ENCODE results near the gene CACTIN. TPM values are rescaled to one million over a fixed set of nuclear protein-coding genes. Genes with fewer than 3 reads are reported as not detected.

CACTIN gene
- total RNA-seq, 4 donors from 2014 or later: 10.9 to 29.0 (median 16.8) TPM

DNA sequence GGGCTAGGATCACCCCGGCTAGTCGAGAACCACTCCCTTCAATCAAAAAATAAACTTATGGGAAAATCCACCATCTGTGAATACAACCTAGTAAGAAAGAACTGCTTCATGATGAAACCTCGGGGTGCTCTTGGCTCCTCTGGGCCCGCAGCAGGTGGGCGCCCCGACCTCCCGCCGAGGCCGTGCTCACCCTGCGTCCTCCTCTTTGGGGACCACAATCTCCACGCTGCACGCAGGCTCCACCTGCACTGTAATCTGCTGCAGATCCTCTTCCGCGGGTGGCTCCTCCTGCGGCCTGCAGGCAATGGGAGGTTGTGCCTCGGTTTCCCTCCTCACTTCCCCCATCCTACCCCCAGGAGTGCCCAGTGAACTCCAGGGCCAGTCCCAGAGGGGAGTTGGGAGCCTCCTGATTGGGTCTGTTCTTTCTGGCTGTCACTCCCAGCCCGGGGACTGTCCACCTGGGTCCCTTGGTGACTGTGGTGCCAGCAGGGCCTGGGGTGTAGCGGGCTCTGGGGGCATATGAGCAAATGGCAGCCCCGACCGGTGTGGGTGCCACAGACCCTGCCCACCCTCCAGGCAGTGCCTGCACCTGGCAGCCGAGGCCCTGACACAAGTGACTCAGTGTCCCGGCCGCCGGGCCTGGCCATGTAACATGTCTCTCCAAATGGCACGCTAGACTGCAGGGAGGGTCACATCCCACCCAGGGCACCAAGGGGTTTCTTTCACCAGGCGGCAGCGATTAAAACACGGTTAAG, 15.1 kb upstream of the CACTIN start:
- TF ChIP-seq, protein P1, sequence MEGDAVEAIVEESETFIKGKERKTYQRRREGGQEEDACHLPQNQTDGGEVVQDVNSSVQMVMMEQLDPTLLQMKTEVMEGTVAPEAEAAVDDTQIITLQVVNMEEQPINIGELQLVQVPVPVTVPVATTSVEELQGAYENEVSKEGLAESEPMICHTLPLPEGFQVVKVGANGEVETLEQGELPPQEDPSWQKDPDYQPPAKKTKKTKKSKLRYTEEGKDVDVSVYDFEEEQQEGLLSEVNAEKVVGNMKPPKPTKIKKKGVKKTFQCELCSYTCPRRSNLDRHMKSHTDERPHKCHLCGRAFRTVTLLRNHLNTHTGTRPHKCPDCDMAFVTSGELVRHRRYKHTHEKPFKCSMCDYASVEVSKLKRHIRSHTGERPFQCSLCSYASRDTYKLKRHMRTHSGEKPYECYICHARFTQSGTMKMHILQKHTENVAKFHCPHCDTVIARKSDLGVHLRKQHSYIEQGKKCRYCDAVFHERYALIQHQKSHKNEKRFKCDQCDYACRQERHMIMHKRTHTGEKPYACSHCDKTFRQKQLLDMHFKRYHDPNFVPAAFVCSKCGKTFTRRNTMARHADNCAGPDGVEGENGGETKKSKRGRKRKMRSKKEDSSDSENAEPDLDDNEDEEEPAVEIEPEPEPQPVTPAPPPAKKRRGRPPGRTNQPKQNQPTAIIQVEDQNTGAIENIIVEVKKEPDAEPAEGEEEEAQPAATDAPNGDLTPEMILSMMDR (IDR thresholded peaks at IDR 0.05; ENCODE audit: low read depth): no peak

DNA sequence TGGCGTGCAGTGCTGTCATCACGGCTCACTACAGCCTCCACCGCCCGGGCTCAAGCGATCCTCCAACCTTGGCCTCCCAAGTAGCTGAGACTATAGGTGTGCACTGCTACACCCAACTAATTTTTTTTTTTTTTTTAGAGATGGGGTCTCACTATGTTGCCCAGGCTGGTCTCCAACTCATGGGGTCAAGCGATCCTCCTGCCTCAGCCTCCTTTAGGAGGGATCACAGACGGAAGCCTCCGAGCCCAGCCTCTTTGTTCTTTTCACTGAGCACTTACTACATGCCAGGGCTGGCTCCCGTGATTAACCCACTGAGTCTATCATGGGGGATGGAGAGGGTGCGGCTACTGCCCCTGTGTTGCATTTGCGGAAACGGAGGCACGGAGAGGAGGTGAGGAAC, 12.9 kb upstream of the CACTIN start:
- TF ChIP-seq, protein P1 (IDR thresholded peaks at IDR 0.05; ENCODE audit: low read depth): no peak

DNA sequence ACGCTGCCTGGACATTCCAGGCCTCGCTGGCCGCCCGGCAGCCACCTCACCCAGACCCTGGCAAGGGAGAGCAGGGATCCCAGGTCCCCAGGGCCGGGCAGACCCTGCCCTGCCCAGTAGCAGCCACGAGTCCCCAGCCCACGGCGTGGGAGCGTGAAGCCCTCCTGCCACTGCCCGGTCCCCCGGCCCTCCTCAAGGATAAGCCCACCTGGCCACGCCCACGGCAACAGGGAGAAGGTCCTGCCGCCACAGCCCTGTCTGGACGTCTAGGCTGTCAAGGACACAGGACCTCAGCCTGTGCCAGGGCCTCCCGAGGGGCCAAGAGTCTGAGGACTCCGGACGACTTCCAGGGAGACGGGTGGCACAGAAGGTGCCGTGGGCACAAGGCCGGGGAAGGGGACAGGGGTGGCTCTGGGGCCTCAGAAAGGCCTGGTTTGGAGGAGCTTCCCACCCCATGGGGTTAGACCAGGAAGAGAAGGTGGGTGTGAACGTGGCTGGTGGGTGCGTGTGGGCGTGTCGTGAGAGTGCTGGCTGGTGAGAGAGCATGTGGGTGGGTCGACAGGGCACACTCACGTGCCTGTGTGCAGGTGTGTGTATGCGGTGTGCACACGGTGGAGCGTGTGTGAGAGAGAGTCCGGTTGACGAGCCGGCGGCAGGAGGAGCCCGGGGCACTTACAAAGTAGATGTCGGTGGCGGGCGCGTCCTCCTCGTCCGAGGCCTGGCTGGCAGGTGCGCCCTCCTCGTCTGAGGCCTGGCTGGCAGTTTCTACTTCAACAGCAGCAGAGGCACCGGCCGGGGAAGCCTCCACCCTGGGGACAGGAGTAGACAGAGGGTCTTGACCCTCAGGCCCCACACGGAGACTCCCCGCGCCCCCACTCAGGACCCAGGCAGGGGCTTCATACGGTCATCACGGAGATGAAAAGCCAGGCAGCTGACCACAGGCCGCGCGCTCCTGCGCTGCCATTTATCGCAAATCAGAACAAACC, 11.9 kb upstream of the CACTIN start:
- TF ChIP-seq, protein P1 (IDR thresholded peaks at IDR 0.05; ENCODE audit: low read depth): no peak

GRCh38 chr19:3637621-3638020, 11.0 kb upstream of the CACTIN start:
- TF ChIP-seq, protein P1 (IDR thresholded peaks at IDR 0.05; ENCODE audit: low read depth): no peak

DNA sequence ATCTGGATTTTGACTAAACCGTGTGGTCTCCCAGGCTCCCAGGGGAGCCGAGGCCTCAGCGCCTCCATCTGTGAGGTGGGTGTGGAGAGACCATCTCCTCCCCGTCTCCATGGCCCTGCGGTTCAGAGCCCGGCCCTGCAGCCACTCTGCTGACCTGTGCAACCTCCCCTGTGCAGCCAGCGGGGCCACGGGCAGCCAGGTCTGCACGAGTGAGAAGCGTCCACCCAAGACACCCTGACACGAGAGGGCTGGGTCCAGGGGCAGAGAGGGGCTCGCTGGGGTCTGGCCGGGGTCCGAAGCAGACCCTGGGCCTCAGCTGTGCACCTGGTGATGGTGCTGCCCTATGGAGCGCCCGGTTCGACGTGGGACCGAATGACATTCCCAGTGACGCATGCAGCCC, 10.4 kb upstream of the CACTIN start:
- TF ChIP-seq, protein P1 (IDR thresholded peaks at IDR 0.05; ENCODE audit: low read depth): no peak

DNA sequence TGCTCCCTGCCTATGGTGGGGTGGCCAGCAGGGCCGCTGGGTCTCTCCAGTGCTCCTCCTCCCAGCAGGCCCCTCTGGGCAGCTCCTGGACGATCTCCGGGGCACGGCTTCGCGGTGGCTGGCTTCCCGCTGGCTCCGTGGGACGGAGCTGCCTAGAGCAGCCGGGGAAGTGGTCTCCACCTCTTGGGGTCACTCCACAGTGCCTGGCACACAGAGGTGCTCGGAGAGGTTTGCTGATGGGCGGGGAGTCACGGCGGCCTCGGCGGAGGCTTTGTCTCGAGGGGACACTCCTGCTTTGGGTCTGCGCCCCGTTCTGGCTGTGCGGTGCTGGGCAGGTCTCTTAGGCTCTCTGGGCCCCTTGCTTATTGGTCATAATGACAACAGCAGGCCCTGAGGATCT, 9.9 kb upstream of the CACTIN start:
- TF ChIP-seq, protein P1 (IDR thresholded peaks at IDR 0.05; ENCODE audit: low read depth): no peak

- TF ChIP-seq, protein P1 (IDR thresholded peaks at IDR 0.05; ENCODE audit: low read depth): no peak
Observed at GRCh38 chr19:3634496-3635045, 8.0 kb upstream of the CACTIN start.

Data from subcutaneous adipose tissue (tissue), 4 donors.